Endothelial cell of umbilical vein (primary cell): ENCODE results near the gene GUCY1B1.

Experiments
- CTCF ChIP-seq, 2 donors: IDR thresholded peaks; 1 replicate in 1 of 2; 2 replicates in 1 of 2; pipeline ENCODE4 v1.5.1; 2011; ENCODE audit warnings: low read length in 2 of 2, mild to moderate bottlenecking in 2 of 2, moderate library complexity in 2 of 2, control low read depth in 1 of 2, inconsistent platforms in 1 of 2, low read depth in 1 of 2; ENCODE audit not compliant: insufficient read depth in 1 of 2; ENCODE audit errors: extremely low read depth in 1 of 2
- MAX ChIP-seq: IDR thresholded peaks from 2 replicates; pipeline ENCODE4 v1.6.1; 2011; ENCODE audit not compliant: insufficient read depth, insufficient read length
- POLR2A ChIP-seq: IDR thresholded peaks from 2 replicates; pipeline ENCODE4 v1.6.1; 2012; ENCODE audit warnings: low read depth, mild to moderate bottlenecking, control low read depth, low read length

- no peak for TF ChIP-seq POLR2A
- no peak for TF ChIP-seq CTCF (IDR thresholded peaks at IDR 0.05; ENCODE audit: extremely low read depth in 1 of 2, insufficient read depth in 1 of 2, low read depth in 1 of 2, low read length in 2 of 2)
- no peak for TF ChIP-seq MAX
Observed at GRCh38 chr4:155819066-155819465, 60.2 kb downstream of the GUCY1B1 start.
